Omental fat pad (tissue), 4 donors: ENCODE measurements around the gene PRRG3. TPM values are rescaled to one million over a fixed set of nuclear protein-coding genes. Genes with fewer than 3 reads are reported as not detected.
"Not testable (repeated sequence)": the region's sequence is repeated elsewhere in the genome, so short reads cannot be mapped to it uniquely, and the experiment has no call there.

Experiments
- ATAC-seq: fragments of 150-250 bp; one replicate; pipeline ENCODE4 v1.9.1; 2016; ENCODE audit warnings: mild to moderate bottlenecking, moderate library complexity; ENCODE audit not compliant: low FRiP score
- DNase-seq: peaks from one replicate; pipeline ENCODE4 v3.0.0-alpha.2; 2019; ENCODE audit warnings: low spot score
- total RNA-seq, 4 donors: library from RNA; depleted of rRNA; stranded (reverse); fragments of >200 nt; gene quantifications; one replicate each; pipeline ENCODE4 v1.1.0, GENCODE V29; 2016
- TF ChIP-seq, protein P1 (sequence below), 3 donors: fragments of 450-650 bp; IDR thresholded peaks; one replicate each; pipeline ENCODE4 v1.5.1; 2016 to 2017; ENCODE audit warnings: antibody characterized with exemption in 3 of 3, mild to moderate bottlenecking in 3 of 3, moderate library complexity in 2 of 3

The PRRG3 gene
- total RNA-seq, 4 donors from 2014 or later, result 0.06 to 1.3 (median 1.2) TPM; not detected in 1

- TF ChIP-seq, protein P1, sequence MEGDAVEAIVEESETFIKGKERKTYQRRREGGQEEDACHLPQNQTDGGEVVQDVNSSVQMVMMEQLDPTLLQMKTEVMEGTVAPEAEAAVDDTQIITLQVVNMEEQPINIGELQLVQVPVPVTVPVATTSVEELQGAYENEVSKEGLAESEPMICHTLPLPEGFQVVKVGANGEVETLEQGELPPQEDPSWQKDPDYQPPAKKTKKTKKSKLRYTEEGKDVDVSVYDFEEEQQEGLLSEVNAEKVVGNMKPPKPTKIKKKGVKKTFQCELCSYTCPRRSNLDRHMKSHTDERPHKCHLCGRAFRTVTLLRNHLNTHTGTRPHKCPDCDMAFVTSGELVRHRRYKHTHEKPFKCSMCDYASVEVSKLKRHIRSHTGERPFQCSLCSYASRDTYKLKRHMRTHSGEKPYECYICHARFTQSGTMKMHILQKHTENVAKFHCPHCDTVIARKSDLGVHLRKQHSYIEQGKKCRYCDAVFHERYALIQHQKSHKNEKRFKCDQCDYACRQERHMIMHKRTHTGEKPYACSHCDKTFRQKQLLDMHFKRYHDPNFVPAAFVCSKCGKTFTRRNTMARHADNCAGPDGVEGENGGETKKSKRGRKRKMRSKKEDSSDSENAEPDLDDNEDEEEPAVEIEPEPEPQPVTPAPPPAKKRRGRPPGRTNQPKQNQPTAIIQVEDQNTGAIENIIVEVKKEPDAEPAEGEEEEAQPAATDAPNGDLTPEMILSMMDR (IDR thresholded peaks at IDR 0.05), result no peak
- ATAC-seq (no peak), DNase-seq (no peak)
Measured at GRCh38 chrX:151688695-151689094, 6.6 kb upstream of the PRRG3 start.

- DNase-seq (no peak), ATAC-seq (no peak)
- TF ChIP-seq, protein P1 (IDR thresholded peaks at IDR 0.05), result no peak
Measured at GRCh38 chrX:151692825-151693224, 2.4 kb upstream of the PRRG3 start.

DNA sequence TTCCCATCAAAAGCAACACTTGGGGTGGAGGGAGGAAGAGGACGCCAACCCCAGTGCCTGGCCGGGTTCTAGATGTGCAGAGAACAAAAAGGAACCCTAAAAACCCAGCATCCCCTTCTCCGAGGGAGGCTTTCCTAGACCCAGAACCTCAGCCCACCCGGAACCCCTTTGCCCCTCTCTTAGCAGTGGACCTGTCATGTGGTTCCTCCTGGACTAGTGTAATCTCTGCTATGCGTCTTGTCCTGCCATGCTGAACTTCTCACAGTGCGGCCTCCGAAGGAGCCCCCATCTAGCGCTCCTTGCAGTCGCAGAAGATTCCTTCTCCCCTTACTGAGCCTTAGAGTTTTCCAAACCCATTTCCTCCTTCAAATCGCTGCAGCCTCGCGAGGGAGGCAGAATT is 1.1 kb upstream of the PRRG3 start:
- ATAC-seq (no peak), DNase-seq (no peak)
- TF ChIP-seq, protein P1 (IDR thresholded peaks at IDR 0.05), result no peak

- no peak for DNase-seq
- no peak for ATAC-seq
- TF ChIP-seq, protein P1 (IDR thresholded peaks at IDR 0.05), result no peak
Measured at GRCh38 chrX:151695583-151696340, 504 bp downstream of the PRRG3 start.

DNA sequence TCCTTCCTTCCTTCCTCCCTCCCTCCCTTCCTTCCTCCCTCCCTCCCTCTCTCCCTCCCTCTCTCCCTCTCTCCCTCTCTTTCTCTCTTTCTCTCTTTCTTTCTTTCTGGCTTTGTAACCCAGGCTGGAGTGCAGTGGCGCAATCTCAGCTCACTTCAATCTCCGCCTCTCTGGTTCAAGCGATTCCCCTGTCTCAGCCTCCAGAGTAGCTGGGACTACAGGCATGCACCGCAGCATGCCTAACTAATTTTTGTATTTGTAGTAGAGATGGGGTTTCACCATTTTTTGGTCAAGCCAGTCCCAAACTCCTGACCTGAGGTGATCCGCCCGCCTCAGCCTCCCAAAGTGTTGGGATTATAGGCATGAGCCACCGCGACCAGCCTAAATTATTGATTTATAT is 1.8 kb downstream of the PRRG3 start:
- DNase-seq, ATAC-seq: not testable (repeated sequence)

GRCh38 chrX:151697522-151697921 is 2.3 kb downstream of the PRRG3 start:
- ATAC-seq (no peak), DNase-seq (no peak)
- TF ChIP-seq, protein P1 (IDR thresholded peaks at IDR 0.05), result no peak

- ATAC-seq (no peak), DNase-seq (no peak)
- TF ChIP-seq, protein P1 (IDR thresholded peaks at IDR 0.05), result no peak
Measured at GRCh38 chrX:151698485-151698884, 3.2 kb downstream of the PRRG3 start.
